AML-193 (cell line): ENCODE data around the gene ADAMTS15.

Experiments
- DNase-seq, 2 experiments: peaks; one replicate each; lab custom pipeline; 2025; lab: John Stamatoyannopoulos, UW

Gene ADAMTS15

DNA sequence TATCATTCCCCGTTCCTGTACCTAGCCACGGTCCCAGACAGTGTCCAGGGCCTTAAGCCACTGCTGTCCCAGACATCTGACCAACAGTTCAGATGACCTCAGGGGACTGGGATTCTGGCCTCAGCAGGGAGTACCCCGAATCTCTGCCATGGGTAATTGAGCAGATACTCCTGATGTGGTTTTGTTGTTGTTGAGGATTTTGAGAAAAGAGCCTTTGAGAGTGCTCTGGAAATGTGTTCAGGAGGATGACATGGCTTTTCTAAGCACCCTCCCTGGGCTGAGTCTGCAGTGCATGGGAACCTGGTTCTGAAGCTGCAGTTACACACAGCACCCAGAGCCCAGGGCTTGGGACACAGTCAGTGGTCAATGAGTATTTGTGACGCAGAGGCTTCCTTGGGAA lies 30.4 kb downstream of the ADAMTS15 start:
- DNase-seq = no peak

DNA sequence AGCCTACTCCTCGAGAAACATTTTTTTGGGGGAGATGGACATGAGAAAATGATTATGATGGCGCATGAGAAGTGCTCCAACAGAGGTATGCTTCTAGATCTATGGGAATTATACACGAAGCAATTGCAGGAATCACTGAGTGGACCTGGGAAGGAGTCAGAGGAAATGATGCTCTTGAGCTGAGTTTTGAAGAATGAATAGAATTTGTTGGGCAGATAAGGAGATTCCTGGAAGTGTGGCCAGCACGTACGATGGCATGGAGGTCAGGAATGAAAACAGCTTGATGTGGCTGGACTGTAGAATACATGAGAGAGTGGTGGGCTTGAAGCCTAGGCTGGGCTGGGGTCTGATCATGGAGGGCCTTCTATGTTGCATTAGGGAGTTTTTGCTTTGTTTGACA lies 31.7 kb downstream of the ADAMTS15 start:
- DNase-seq = no peak

DNA sequence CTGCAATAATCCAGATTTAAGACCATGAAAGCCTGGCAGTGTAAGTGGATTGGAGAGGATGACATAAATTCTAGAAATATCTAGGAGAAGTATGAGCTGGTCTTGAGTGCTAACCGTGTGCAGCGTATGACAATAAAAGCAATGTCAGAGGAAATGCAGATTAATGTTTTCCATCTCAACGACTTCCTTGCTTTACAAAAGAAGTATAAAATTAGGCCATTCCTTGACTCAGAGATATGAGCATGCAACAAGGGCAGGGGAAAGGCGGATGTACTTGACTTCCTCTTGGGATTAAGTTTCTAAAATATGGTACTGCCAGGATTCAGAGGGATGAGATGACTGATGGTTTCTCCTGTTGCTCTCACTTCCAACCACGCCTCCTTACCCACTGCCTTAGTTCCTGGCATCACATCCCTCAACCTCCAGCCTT lies 32.3 kb downstream of the ADAMTS15 start:
- DNase-seq = no peak

DNA sequence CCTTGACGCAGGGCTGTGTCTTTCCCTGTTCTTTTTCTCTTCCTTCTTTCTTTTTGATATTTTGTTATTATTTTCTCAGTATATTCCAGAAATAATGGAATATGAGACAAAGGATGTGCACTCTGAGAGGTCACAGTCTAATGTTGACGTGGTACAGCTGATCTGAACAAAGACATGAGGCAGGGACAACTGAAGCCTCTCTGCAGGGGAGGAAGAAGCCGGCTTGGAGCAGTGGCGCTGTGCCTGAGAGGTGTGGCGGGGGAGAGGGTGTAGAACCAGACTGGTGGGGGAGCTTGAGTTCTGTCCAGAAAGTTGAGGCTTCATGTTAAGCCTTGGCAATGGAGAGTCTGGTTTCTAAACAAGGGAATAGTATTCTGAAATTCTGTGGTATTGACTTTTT lies 34.7 kb downstream of the ADAMTS15 start:
- DNase-seq = no peak

DNA sequence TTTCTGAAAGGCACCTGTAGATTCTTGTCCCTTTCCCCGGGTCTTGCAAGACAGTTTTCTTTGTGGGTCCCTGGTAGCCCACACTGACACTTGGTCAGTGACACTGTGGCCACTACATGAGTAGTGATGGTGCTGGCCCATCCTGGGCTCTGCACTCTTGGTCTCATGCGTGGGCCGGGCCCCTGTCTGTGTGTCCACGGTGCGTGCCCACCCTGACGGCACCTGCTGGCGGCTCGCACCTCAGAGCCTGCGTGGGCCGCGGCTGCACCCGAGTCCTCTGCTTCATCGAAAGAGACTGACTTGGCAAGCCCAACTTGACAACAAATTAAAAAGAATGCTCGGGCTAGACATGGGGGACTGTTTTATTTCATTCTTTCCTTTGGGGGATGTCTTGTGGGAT lies 37.5 kb downstream of the ADAMTS15 start:
- no peak for DNase-seq

DNA sequence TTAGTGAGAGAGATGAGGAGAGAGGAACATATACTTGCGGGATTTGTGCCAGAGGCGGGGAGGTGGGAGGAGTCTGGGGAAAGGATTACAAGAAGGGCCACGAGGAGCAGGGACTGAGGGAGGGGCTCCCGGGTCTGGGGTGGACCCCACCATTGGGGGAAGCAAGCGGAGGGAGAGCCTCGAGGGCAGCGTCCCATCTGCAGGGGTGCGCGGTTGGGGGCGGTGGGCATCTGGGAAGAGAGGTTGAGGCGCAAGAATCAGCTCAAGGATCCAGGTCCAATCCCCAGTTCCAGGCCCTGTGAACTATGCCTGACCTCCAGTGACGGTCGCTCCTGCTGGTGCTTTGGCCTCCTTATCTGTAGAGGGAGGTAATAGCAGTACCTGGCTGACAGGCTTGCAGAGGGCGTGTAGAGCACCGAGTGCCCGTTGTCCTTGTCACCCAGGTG lies 38.0 kb downstream of the ADAMTS15 start:
- no peak for DNase-seq

DNA sequence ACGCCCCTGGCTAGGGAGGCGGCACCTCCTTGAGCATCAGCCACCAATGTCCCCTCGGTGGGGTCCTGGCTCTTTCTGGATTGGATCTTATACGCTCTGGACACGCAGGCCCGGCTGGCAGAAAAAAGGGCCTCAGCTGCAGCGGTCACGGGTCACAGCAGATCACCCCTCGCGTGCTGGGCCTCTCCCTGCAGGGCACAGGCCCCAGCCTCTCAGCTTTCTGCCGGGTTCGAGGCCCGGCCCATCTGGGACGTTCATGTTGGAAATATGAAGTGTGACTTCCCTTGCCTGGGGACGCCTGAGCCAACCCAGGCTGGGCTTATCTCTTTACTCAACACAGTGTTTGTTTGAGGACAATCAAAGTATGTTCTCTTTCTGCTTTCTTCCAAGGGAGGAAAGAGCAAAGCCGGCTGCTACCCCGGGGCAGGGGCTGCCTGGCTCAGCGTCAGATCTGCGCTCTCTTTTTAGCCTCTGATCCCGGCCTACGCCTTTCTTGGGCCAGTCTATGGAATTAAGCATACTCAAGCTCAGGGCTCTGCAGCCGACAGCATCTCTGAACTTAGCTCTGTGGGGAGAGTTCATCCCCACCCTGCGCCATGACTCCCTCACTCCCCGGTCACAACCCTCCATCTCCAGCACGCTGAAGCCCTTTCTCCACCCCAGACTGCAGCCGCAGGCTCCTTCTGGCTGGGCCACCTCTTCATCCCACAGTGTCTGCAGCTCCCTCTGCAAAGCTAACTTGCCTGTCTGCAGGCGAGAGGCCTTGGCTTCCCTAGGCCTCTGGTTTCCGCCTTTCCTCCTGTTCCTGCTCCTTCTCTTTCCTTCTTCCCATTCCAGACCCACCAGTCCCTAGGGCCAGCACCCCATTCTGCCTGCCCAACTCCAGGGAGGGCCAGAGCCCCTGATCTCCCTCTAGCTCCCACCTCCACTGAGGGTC lies 38.8 kb downstream of the ADAMTS15 start:
- DNase-seq = no peak

DNA sequence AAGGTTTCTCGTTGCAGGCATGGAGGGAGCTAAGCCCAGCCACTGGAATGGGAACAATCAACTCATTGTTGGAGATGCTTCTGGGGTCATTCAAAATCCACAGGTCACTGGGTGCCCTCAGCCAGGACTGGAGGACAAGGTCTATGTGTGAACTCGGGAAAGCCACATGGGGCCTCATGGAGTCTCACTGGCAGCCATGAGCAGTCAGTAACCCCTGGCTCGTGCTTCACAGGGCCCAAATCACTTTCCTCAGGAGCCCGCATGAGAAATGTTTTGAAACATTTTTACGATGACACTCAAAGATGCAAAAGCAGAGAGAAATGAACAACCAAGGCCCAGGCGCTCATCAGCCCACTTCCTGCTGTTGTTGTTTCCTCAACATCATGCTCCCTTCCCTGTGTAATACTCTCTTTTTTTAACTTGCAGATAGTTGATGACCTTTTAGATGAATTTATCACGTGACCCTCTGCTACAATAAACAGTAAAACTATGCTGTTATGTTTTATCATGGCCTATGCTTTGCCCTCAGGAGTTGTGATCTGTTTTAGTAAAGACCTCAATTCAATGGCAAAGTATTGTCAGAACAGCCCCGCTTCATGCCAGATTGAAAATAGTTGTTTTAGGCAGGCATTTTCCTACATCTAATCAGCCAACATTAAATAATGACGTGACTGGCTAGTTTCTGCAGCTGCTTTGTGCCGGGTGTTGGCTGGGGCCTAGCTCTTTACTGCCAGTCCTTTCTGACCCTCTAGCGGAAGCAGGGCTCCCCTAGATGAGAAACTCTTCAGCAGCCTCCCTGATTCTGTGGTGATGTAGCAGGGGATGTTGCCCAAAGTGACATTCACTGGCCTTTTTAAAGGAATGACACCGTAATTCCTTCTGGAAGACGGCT lies 39.7 kb downstream of the ADAMTS15 start:
- no peak for DNase-seq

DNA sequence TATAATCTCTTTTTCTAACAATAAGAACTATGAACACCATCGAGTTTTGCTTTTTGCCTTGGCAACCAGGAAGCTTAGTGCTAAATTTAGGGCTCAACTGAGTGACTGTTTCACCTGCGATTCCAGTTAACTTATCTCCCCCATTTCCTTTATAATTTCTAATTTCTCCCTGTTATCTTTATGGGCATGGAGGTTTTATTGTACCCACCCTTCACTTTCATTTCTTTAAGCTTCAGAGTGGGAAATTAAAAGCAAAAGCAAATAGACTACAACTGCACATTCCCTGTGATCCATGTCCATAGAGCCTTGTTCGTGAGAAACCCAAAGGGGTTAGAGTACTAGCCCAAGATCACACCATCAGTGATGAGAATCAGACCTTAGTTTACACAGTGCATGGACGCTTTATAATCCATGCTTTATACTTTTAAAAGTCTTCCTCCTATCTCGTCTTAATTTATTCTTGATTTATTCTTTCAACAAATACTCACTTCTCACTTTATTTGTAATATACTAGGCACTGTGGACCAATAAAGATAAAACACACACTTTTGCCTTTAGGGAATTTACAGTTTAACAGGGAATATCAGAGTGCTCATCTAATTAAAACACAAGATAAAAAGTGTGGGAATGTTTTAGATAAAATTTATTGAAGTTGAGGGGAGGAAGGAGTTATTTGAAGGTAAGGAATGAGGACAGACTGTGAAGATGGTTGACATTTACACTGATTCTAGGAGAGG lies 40.6 kb downstream of the ADAMTS15 start:
- no peak for DNase-seq

DNA sequence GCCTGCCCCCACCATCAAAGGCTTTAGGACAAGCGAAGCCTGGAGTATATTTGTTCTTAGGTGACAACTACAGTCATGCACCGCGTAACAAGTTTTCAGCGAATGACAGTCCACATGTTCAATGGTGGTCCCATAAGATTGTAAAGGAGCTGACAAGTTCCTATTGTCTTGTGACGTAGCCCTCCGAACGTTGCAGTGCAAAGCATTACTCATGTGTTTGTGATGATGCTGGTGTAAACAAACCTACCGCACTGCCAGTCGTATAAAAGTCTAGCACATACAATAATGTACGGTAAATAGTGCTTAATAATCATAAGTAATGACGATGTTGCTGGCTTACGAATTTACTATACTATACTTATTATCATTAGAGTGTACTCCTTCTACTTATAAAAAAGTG lies 41.3 kb downstream of the ADAMTS15 start:
- no peak for DNase-seq

DNA sequence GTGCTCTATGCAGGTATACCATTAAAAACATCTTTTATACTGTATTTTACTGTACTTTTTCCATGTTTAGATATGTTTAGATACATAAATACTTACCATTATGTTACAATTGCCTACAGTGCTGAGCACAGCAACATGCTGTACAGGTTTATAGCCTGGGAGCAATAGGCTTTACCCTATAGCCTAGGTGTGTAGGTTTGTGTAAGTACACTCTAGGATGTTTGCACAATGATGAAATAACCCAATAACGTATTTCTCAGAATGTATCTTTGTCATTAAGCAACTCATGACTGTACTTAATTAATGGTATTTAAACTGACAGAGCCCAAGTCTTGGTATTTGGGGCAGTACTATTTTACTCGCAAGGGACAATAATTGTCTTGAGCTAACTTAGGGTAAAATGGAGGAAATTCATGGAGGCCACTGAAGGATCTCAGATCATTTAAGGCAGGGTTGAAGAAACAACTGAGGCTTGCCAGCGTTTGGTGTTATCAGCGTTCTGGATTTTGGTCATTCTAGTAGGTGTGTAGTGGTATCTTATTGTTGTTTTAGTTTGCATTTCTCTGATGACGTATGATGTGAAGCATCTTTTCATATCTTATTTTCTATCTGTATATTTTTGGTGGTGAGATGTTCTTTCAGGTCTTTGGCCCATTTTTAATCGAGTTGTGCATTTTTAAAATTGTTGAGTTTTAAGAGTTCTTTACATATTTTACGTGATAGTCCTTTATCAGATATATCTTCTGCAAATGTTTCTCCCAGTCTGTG lies 42.4 kb downstream of the ADAMTS15 start:
- DNase-seq = no peak

DNA sequence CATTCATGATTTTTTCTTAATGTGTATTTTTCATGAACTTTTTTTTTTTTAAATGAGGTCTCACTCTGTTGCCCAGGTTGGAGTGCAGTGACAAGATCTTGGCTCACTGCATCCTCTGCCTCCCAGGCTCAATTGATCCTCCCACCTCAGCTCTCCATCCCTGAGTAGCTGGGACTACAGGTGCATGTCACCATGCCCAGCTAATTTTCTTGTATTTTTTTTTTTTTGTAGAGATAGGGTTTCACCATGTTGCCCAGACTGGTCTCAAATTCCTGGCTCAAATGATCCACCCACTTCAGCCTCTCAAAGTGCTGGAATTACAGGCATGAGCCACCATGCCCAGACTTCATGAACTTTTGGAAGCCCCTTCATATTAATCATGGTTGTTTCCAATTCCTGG lies 49.7 kb downstream of the ADAMTS15 start:
- DNase-seq = no peak

DNA sequence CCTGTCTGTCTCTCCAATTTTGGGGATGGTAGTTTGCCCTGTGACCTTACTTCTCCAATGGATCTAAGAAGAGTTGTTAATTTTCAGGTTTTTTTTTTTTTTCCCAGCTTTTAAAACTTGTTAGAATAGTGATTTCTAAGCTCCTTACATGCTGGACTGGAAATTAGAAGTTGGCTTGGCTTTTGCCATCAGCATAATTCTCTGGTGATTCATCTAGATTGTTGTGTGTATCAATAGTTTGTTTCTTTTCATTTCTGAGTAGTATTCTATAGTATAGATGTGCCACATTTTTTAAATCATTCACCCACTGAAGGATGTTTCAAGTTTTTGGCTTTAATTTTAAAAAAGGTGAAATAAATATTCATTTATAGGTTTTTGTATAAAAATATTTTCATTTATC lies 51.4 kb downstream of the ADAMTS15 start:
- DNase-seq = no peak

DNA sequence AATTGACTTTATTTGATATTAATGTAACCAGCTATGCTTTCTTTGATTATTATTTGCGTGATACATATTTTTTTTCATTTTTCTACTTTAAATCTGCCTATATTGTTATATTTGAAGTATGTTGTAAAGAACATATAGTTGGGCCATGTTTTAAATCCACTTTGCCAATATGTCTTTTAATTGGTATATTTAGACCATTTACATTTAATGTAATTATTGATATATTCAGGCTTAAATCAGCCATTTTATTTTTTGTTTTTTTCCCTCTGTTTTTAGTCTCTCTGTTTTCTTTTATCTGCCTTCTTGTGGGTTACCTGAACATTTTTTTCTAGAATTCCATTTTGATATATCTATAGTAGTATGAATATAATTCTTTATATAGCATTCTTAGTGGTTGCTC lies 55.9 kb downstream of the ADAMTS15 start:
- no peak for DNase-seq

DNA sequence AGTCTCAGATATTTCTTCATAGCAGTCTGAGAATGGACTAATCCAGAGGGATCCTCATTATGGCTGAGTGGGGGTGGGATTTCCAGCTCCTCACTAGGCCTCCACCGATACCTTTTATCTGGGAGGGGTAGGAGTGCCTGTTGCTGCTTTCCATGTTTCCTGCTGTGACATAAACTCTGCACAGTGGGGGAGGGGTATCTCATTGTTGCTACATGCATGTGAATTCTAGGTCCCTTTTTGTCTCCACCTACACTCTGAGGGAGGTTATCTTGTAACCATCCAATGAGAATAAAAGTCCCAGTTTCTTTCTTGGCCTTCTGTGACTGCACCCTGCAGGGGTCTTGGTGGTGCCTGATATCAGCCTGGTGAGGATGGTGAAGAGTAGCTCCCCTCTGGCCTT lies 60.5 kb downstream of the ADAMTS15 start:
- DNase-seq = no peak

DNA sequence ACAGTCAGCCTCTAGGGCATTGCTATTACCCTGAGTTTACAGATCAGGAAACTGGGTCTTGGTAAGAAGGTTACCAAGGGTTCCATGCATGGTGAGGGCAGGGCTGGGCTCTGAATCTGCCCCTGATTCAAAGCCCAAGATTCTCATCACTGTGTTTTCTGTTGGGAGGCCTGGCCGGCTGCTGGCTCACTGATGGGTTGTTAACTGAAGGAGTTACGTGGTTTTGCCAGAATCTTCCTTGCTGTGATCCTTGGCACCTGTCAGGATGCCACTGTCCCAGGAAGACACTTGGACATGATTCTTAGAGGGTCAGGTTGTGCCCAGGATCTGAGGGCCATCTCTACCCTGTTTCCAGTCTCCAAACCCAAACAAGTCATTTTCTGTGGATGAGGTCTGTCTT lies 61.5 kb downstream of the ADAMTS15 start:
- no peak for DNase-seq

DNA sequence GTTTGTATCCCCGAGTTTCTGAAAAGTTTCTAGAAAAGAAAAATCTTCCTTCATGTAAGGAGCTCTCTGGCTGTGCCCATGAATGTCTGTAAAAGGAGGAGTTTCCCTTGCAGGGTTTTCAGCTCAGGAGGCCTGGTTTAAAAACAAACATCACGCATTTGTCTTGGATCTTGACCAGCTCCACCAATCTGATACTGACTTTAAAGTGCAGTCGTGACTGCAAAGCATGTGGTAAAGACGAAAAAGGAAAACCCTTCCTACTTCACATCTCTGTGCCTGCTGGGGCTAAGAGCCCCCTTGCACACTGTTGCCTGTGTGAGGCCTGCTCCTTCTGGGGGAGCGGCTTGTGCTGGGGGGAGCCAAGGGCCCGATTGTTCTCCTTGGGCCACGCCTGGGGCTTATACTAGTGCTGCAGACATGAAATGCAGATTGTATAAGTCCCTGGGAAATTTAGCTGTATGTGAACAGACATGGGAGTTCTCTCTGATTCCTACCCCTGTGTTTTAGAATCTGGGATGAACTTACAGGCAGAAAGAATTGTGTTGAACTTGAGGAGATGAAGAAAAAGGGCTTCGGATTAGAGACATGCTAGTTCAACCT lies 62.1 kb downstream of the ADAMTS15 start:
- DNase-seq = no peak

DNA sequence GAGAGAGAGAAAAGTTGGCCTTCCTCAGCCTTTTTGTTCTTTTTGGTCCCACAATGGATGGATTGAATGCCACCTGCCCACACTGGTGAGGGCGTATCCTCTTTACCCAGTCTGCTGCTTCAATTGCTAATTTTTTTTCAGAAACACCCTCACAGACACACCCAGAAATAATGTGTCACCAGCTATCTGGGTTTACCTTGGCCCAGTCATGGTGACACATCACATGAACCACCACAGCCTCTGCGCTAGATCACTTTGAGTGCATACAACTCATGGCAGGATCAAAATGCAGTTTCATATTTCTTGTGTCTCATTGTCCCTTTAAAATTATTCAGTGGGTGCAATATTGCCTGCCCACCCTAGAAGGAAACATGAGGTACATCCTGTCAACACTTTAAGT lies 63.3 kb downstream of the ADAMTS15 start:
- no peak for DNase-seq

DNA sequence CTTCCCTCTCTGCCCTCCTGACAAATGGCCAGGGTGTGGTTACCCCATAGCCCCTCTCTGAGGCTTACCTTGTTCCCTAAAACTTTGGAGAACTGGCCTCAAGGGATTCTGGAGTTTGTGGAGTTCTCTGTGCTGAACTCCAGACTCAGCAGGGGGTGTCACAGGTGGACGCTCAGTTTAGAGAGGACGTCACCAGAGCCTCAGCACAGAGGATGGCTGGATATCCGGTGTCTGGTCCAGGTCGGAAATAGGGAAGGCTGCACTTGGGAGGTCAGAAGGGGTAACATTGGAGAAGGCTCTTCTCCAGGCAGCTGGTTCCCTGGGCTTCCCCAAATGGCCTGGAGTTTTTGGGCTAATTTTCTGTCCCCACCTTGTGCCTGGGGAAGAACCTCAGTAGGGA lies 64.2 kb downstream of the ADAMTS15 start:
- DNase-seq = no peak

DNA sequence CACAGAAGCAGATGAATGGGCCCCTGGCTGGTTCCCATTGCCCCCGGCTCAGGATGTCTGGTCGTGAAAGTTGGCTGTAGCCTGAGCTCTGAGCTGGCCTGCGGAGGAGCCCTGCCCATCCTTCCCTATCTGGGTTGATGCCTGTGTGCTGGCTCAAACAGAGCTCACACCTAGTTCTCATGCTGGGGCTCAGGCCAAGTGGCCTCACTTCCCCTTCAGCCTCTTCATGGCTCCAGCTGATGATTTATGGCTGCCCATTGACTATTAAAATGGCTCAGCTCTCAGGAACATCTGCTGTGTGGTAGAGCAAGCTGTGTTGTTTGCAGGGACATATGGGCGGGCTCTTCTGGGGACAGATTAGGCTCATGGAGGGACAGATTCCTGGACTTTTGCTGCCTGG lies 64.7 kb downstream of the ADAMTS15 start:
- no peak for DNase-seq

DNA sequence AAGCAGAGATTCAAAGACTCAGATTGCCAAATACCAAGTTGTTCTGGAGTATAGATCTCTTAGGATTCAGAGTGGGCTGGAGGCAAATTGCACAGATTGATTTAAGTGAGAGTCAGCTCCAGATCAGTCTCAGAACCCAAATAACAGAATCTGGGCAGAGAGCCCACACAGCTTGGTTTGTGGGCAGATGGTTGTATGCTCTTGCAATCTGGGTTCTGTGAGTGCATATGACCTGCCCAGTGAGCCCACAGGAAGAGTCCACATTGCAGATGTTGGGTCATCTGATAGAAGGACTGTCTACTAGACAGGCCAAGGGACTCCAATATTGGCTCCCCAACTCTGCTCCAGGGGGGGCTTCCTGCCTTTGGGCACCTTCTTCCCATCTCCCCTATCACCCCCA lies 65.9 kb downstream of the ADAMTS15 start:
- DNase-seq = no peak
